Ovary (tissue), 3 donors: ENCODE results near the gene KIF6.

Experiments
- EP300 ChIP-seq: sonication (generic); formaldehyde crosslinking; IDR thresholded peaks from one replicate; pipeline ENCODE4 v1.6.1; 2017; ENCODE audit warnings: antibody characterized with exemption
- POLR2A ChIP-seq: fragments of 450-650 bp; IDR thresholded peaks from one replicate; pipeline ENCODE4 v1.6.1; 2017; ENCODE audit warnings: antibody characterized with exemption, mild to moderate bottlenecking, moderate library complexity
- TF ChIP-seq, protein P1 (sequence below), 3 donors: fragments of 450-650 bp in 2 of 3; fragments of 200-600 bp in 1 of 3; IDR thresholded peaks; one replicate each; pipeline versions ENCODE4 v1.5.1 to v1.8.0; 2016 to 2022; ENCODE audit warnings: antibody characterized with exemption in 3 of 3, mild to moderate bottlenecking in 1 of 3
- donor health status: DM: no; HTN: no; CAD: no.

DNA sequence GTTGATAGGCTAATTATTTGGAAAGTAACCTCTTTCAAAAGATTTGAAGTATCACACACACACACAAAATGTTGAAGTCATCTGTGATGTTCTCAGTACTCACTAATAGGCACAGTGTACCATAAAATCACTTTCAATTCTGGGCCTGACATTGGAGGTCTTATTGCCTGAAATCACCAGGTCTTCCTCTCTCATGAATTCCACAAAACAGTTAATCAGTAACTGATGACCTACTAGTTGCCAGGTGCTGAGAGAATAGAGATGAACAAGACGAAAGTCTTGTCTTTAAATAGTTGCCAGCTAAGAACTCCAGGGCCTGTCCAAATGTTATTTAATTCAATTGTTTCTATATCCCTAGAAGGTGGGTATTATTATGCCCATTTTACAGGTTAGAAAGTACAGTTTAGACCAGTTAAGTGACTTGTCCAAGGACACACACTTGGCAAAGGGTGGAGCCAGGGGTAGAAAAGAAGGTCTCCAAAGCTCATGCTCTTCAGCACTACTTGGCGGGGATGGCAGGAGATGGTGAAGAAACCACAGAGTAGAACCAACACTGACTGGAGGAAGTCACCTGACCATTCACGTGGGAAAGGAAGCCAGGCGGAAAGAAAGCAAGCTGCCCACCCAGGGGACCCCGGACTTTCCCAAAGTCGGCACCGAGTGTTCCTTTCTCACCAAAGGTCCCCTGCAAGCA, 116.4 kb downstream of the KIF6 start:
- TF ChIP-seq, protein P1, sequence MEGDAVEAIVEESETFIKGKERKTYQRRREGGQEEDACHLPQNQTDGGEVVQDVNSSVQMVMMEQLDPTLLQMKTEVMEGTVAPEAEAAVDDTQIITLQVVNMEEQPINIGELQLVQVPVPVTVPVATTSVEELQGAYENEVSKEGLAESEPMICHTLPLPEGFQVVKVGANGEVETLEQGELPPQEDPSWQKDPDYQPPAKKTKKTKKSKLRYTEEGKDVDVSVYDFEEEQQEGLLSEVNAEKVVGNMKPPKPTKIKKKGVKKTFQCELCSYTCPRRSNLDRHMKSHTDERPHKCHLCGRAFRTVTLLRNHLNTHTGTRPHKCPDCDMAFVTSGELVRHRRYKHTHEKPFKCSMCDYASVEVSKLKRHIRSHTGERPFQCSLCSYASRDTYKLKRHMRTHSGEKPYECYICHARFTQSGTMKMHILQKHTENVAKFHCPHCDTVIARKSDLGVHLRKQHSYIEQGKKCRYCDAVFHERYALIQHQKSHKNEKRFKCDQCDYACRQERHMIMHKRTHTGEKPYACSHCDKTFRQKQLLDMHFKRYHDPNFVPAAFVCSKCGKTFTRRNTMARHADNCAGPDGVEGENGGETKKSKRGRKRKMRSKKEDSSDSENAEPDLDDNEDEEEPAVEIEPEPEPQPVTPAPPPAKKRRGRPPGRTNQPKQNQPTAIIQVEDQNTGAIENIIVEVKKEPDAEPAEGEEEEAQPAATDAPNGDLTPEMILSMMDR (IDR thresholded peaks at IDR 0.05) = no peak
- TF ChIP-seq POLR2A (no peak), EP300 (no peak)
